ENCODE data around the gene SOCS1. TPM values are rescaled to one million over a fixed set of nuclear protein-coding genes. Genes with fewer than 3 reads are reported as not detected.

Gene SOCS1
- total and polyA plus RNA-seq, 2 donors (not counting 3 experiments of a cell fraction or from before 2014, with no cell fraction given): 1.1 to 1.7 TPM

- CTCF ChIA-PET: no interaction called here
- dilution Hi-C loops (cut with MboI; ENCODE audit: extremely low pct_ligation_motif_present, low sequenced_read_pairs): no loop called here
- FAIRE-seq: no peak
These were observed 47.0 kb upstream of the SOCS1 start for GRCh38 chr16:11302977-11303376.

More at GRCh38 chr16:11302977-11303376, 47.0 kb upstream of the SOCS1 start:
- BruUV-seq (replicated peaks): no TSS peak
- Histone ChIP-seq H3K36me3 (ENCODE audit: control insufficient read depth in 2 of 2, extremely low read depth in 1 of 2, insufficient read depth in 2 of 2, low read length in 2 of 2) (no peaks in the 10 kb centered on the region), H3K9me1 (replicated peaks; ENCODE audit: control insufficient read depth, extremely low read depth, insufficient read depth, low read length) (no peaks in the 10 kb centered on the region), H3K4me2 (ENCODE audit: insufficient read depth, low read length) (no peak overlapping the region), H3K27ac (ENCODE audit: insufficient read depth, low read depth, low read length) (no peak overlapping the region), H3K9ac (replicated peaks; ENCODE audit: extremely low read depth, insufficient read depth, low read length) (no peak overlapping the region), H3K27me3 (ENCODE audit: control insufficient read depth in 2 of 2, insufficient read depth in 2 of 2, low read length in 2 of 2) (no peaks in the 10 kb centered on the region), H3K9me3 (replicated peaks; ENCODE audit: control insufficient read depth, insufficient read depth, low read length) (no peaks in the 10 kb centered on the region), H3K4me1 (ENCODE audit: control insufficient read depth, extremely low read depth, insufficient read depth, low read length) (no peaks in the 10 kb centered on the region), H3K4me3 (replicated peaks in 1 of 3; ENCODE audit: insufficient read depth in 1 of 3, low read depth in 1 of 3, low read length in 3 of 3) (no peak overlapping the region), H2AFZ (ENCODE audit: low read depth, low read length) (peak overlapping the region; percentile 83), H3K79me2 (ENCODE audit: control insufficient read depth, insufficient read depth, low read length) (no peaks in the 10 kb centered on the region), H4K20me1 (replicated peaks; ENCODE audit: control insufficient read depth, extremely low read depth, insufficient read depth, low read length) (no peaks in the 10 kb centered on the region)
- intact Hi-C loops (cut with micrococcal nuclease): no loop called here
- no peak for DNase-seq (ENCODE audit: low read depth, low spot score)
- POLR2A ChIA-PET: no interaction called here
- TF ChIP-seq EZH2 (IDR thresholded peaks at IDR 0.05; ENCODE audit: borderline replicate concordance, low read depth, low read length, severe bottlenecking) (no peak), JUN (IDR thresholded peaks at IDR 0.05; ENCODE audit: borderline replicate concordance, insufficient read depth, insufficient read length, low read depth) (no peak), POLR2AphosphoS5 (IDR thresholded peaks at IDR 0.05; ENCODE audit: insufficient read depth, low read depth, low read length) (no peak), GATA2 (IDR thresholded peaks at IDR 0.05; ENCODE audit: insufficient read depth, insufficient read length, low read depth, low read length) (no peak), MYC (IDR thresholded peaks at IDR 0.05; ENCODE audit: low read depth, low read length) (no peak), CTCF (IDR thresholded peaks at IDR 0.05; ENCODE audit: extremely low read depth in 1 of 2, insufficient read depth in 1 of 2, low read depth in 1 of 2, low read length in 2 of 2) (no peak), POLR2A (IDR thresholded peaks at IDR 0.05; ENCODE audit: low read depth, low read length) (no peak)
